PFSK-1 (cell line): ENCODE results near the gene CDC34.
A peak's percentile ranks its signal among the peaks of the same experiment; 100 is the strongest.

Experiments used
- FOXP2 ChIP-seq: optimal IDR thresholded peaks from 2 replicates; pipeline ENCODE3; 2011; ENCODE audit warnings: borderline replicate concordance, control low read depth, inconsistent platforms; ENCODE audit not compliant: insufficient read depth; ENCODE audit errors: extremely low read length, extremely low read depth
- POLR2AphosphoS5 ChIP-seq: IDR thresholded peaks from 2 replicates; pipeline ENCODE4 v1.6.1; 2012; ENCODE audit warnings: low read depth, mild to moderate bottlenecking, control low read depth, low read length, moderate library complexity
- REST ChIP-seq, 2 experiments: IDR thresholded peaks; 2 replicates each; pipeline versions ENCODE4 v1.6.1 to v1.8.0; 2011 to 2012; ENCODE audit warnings: low read depth in 2 of 2, low read length in 2 of 2, control low read depth in 1 of 2, inconsistent platforms in 1 of 2, mild to moderate bottlenecking in 1 of 2, moderate library complexity in 1 of 2; ENCODE audit not compliant: insufficient read depth in 1 of 2
- SIN3A ChIP-seq: IDR thresholded peaks from 2 replicates; pipeline ENCODE4 v1.6.1; 2012; ENCODE audit warnings: mild to moderate bottlenecking, low read length, moderate library complexity, borderline replicate concordance; ENCODE audit not compliant: insufficient read depth
- TAF1 ChIP-seq: IDR thresholded peaks from 2 replicates; pipeline ENCODE4 v1.6.1; 2012; ENCODE audit warnings: low read length, control low read depth, borderline replicate concordance; ENCODE audit not compliant: insufficient read depth

CDC34 gene

GRCh38 chr19:588093-588740, 56.7 kb downstream of the CDC34 start:
- peak; percentile 39 for TF ChIP-seq FOXP2
- TF ChIP-seq REST (IDR thresholded peaks at IDR 0.05; ENCODE audit: insufficient read depth in 1 of 2, low read depth in 2 of 2, low read length in 2 of 2): no peak
- no peak for TF ChIP-seq TAF1

- TF ChIP-seq SIN3A (no peak), POLR2AphosphoS5 (no peak), TAF1 (no peak), FOXP2 (no peak), REST (IDR thresholded peaks at IDR 0.05; ENCODE audit: insufficient read depth in 1 of 2, low read depth in 2 of 2, low read length in 2 of 2) (no peak)
Observed at GRCh38 chr19:588741-589692, 57.5 kb downstream of the CDC34 start.

GRCh38 chr19:589693-590395, 58.3 kb downstream of the CDC34 start, which contains the start of gene HCN2:
HCN2 (plus strand) TSS chr19:589881; CDS start chr19:589946, 65 bp downstream.
- TF ChIP-seq FOXP2: no peak
- no peak for TF ChIP-seq SIN3A
- TF ChIP-seq REST (IDR thresholded peaks at IDR 0.05; ENCODE audit: insufficient read depth in 1 of 2, low read depth in 2 of 2, low read length in 2 of 2): no peak
- TF ChIP-seq POLR2AphosphoS5: no peak
- TF ChIP-seq TAF1: no peak

GRCh38 chr19:590396-590745, 58.8 kb downstream of the CDC34 start:
- TF ChIP-seq REST (IDR thresholded peaks at IDR 0.05; ENCODE audit: insufficient read depth in 1 of 2, low read depth in 2 of 2, low read length in 2 of 2) (peak in 1 of 2 experiments; percentile 49; a peak in 2 of 4 replicates), SIN3A (no peak), TAF1 (no peak), FOXP2 (no peak)
